AG09319 (cell line): ENCODE results near the gene IGF1R.

Source experiments
- DNase-seq: peaks from one replicate; pipeline ENCODE4 v3.0.0-alpha.2; 2010; ENCODE audit warnings: low read depth; ENCODE audit errors: extremely low read depth
- TF ChIP-seq, protein P1 (sequence below): IDR thresholded peaks from 2 replicates; pipeline ENCODE4 v1.5.1; 2011; ENCODE audit warnings: low read depth, mild to moderate bottlenecking, inconsistent platforms, low read length, moderate library complexity

The IGF1R gene

DNA sequence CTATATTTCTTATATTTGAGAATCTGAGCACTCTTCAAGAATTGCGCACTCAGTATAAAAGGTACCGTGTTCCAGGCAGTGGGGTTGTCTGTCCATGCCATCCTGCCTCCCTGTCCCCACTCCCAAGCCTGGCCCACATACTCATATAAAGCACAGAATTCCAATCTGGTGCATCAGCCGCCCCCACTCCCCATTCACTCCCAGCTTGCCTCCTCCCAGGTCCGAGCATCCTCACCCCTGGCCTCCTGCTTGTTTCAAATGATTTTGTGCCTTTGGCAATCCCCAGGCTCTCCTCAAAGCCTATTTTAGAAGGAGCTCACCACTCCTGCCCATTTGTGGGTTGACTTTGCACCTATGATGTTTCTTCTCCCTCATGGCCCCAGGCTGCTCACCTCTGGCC is 22.2 kb upstream of the IGF1R start:
- TF ChIP-seq, protein P1, sequence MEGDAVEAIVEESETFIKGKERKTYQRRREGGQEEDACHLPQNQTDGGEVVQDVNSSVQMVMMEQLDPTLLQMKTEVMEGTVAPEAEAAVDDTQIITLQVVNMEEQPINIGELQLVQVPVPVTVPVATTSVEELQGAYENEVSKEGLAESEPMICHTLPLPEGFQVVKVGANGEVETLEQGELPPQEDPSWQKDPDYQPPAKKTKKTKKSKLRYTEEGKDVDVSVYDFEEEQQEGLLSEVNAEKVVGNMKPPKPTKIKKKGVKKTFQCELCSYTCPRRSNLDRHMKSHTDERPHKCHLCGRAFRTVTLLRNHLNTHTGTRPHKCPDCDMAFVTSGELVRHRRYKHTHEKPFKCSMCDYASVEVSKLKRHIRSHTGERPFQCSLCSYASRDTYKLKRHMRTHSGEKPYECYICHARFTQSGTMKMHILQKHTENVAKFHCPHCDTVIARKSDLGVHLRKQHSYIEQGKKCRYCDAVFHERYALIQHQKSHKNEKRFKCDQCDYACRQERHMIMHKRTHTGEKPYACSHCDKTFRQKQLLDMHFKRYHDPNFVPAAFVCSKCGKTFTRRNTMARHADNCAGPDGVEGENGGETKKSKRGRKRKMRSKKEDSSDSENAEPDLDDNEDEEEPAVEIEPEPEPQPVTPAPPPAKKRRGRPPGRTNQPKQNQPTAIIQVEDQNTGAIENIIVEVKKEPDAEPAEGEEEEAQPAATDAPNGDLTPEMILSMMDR = no peak
- DNase-seq = no peak

DNA sequence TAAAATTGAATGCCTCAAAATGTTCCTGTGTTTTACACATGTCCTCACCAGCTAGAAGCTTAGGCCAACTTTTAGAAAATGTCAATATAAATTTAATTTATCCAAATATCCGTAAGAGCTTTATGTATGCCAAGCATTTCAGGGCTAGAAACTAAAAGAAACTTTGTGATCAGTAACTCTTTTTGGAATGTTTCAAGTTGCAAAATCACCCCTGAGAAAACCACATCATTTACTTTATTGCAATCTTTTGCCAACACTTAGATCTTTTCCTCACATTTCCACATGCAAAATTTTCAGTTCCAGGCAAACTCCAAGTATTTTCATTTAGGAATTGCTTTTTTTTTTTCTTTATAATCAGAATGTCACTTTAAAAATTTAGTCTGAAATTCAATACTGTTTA is 20.1 kb upstream of the IGF1R start:
- TF ChIP-seq, protein P1 = no peak
- DNase-seq = no peak

DNA sequence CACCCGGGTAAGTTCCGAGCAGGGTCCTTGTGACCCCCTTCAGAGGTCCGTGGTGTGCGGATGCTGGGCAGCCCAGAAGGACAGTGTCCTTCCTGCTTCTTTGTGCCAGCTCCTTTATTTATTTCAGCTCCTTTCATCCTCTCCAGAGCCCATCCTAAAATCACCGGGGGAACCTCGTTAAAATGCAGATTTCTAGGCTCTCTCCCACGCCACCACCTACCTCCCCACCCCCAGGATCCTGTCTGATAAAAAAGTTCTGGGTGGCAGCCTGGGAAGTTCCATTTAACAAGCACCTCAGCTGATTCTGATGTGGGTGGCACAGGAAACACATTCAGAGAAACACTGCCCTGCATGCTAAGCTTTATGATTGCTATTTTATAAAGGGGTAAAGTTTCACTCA is 12.5 kb upstream of the IGF1R start:
- no peak for DNase-seq
- TF ChIP-seq, protein P1 = no peak

DNA sequence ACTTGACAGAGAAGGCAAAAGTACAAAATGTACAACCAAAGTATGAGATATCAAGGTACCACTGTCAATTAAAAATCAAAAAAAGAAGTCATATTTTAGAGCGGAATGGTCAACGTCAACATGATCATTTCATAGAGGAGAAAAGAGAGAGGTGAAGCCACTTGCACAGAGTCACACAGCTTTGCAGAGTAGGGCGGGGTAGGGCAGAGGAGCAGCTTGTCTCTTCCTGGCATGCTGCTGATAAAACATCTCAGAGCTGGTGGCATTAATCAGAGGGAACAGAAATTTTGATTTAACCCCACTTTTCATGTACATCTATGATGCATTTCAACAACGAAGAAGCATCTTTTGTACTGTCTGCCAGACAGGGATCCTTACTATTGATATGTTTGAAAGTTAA is 5.2 kb upstream of the IGF1R start:
- TF ChIP-seq, protein P1 = no peak
- no peak for DNase-seq

DNA sequence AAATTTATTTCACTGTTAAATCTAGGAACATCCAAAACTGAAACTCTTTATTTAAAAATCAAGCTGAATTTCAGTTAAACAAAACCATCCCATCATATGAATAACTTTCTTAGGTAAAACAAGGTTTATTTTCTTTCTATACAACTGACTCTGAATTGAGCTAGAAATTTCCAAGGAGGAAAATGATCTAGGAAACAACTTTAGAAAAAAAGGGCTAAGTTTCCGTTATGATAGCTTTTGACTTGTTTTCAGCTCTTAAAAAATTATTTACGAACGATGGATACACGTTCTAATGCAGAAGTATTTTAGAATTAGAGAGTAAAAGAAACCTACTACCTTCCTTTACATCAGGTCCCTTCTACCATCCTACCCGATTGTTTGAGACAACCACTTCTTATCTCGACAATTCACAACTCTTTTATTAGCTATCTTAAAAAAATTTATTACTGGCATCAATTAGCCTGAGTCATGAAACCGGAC is 1.8 kb upstream of the IGF1R start:
- TF ChIP-seq, protein P1 = no peak
- no peak for DNase-seq

DNA sequence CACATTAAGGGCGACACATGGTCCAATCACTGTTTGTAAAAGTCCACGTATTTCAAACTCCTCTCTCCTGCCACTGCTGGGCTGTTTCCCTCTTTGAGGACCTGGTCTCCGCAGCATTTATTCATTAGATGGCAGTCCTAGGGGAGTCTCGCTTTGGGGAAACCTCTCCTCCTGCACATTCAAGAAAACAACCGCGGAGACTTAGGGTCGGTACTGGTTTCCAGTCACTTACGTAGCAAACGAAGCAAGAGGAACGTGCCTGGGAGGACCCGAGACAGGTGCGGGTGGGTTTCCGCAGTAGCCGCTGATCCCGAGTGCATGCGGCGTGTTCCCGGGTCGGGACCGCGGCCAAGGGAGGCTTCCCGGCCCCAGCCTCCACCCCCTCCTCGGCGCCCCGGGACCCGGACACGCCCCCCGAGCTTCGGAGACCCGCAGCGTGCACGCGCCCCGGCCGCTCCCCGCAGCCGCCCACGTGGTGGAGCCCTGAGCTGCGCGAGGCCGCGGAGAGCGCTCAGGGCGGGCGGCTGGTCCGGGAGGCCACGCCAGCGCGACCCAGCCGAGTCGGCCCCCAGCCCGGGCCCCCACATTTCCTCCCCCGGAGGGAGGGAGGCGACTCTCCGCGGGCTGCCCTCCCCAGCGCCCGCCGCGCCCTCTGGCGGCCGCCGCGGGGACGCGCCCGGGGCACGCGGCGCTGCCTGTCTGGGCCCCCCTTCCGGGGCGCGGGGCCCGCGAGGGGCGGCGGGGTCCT is 1.1 kb upstream of the IGF1R start:
- DNase-seq = no peak
- TF ChIP-seq, protein P1 = no peak; the same call in 1 of the 2 replicates

DNA sequence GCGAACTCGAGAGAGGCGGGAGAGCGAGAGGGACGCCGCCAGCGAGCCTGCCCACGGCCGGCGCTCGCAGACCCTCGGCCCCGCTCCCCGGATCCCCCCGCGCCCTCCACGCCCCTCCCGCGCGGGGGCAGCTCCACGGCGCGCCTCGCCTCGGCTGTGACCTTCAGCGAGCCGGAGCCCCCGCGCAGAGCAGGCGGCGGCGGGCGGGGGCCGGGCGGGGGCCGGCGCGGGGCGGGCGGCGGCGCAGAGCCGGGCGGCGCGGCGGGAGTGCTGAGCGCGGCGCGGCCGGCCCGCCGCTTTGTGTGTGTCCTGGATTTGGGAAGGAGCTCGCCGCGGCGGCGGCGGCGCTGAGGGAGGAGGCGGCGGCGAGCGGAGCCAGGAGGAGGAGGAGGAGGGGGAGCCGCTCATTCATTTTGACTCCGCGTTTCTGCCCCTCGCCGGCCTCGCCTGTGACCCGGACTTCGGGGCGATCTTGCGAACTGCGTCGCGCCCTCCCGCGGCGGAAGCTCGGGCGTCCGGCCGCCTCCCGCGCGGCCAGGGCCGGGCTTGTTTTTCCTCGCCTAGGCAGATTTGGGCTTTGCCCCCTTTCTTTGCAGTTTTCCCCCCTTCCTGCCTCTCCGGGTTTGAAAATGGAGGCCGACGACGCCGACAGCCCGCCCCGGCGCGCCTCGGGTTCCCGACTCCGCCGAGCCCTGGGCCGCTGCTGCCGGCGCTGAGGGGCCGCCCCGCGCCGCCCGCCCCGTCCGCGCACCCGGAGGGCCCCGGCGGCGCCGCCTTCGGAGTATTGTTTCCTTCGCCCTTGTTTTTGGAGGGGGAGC is 524 bp downstream of the IGF1R start:
- TF ChIP-seq, protein P1 = no peak
- no peak for DNase-seq
